GM13976 (cell line): ENCODE measurements around the gene EYS.

Experiments
- DNase-seq: peaks from one replicate; pipeline ENCODE4 v3.0.0; 2012; ENCODE audit warnings: low spot score
- CTCF ChIP-seq: IDR thresholded peaks from 2 replicates; pipeline ENCODE4 v1.5.1; 2012; ENCODE audit warnings: borderline replicate concordance, mild to moderate bottlenecking; ENCODE audit not compliant: insufficient read depth; ENCODE audit errors: extremely low read depth, missing control alignments, control extremely low read depth
- in situ Hi-C: fragments of 300-500 bp; cut with MboI; formaldehyde crosslinking; loops from one replicate; pipeline ENCODE4 v1.12.0; 2022; ENCODE audit warnings: low sequenced_read_pairs, mixed read lengths, inconsistent platforms; ENCODE audit not compliant: unreplicated experiment

EYS gene

GRCh38 chr6:64874776-64875175, 832.2 kb downstream of the EYS start:
- TF ChIP-seq CTCF: no peak
- in situ Hi-C loops: no loop called here
- no peak for DNase-seq

DNA sequence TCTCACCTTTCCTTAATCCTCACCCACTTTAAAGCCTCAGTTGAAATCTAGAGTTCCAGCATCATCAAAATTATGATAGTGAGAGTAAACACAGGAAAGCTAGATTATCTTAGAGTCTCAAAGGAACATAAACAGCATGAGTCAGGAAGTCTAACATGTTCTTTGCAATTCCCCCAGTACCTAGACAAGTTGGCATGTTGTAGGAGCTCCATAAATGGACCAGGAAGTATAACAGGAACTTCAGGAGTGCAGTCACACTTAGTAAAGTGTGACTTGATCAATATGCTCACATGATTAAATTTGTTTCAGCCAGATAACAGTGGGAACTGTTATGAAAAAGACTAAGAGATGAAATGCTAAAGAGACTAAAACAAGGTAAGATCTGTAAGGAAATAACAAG, 834.4 kb downstream of the EYS start:
- in situ Hi-C loops: no loop called here
- no peak for TF ChIP-seq CTCF
- no peak for DNase-seq

- in situ Hi-C loops: no loop called here
- no peak for TF ChIP-seq CTCF
- DNase-seq: no peak
Measured at GRCh38 chr6:64861039-64861651, 845.9 kb downstream of the EYS start.

- TF ChIP-seq CTCF: no peak
- in situ Hi-C loops: no loop called here
- DNase-seq: no peak
Measured at GRCh38 chr6:64860203-64860602, 846.8 kb downstream of the EYS start.

GRCh38 chr6:64850121-64850520, 856.9 kb downstream of the EYS start:
- DNase-seq: no peak
- TF ChIP-seq CTCF: no peak
- in situ Hi-C loops: no loop called here

DNA sequence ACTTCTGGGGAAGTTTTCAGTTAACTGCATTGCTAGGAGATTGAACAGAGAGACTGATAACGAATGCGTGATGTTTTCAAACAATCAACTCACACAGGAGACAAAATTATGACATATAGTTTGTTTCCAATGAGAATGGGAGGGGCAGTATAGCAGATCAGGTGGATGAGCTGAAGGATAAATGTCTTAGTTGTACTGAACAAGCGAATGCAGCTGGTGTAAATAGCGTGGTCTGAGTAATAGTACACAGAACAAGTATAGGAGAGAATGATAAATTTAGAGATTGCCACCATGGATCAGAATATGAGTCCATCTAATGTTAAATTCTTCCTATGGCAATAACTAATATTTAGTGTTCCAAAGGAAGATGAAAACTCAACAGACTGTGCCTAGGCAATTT, 858.6 kb downstream of the EYS start:
- in situ Hi-C loops: no loop called here
- TF ChIP-seq CTCF: no peak
- no peak for DNase-seq
